B cell (primary cell): ENCODE data around the gene TMEM53. TPM values are rescaled to one million over a fixed set of nuclear protein-coding genes. Genes with fewer than 3 reads are reported as not detected.

Experiments
- ATAC-seq: fragments of 200-7000 bp; cut with Tn5 transposase; one replicate; pipeline ENCODE4 v1.10.0; 2021; ENCODE audit warnings: low read depth, mild to moderate bottlenecking, moderate number of reproducible peaks, moderate library complexity
- CTCF ChIA-PET: fragments of 350-600 bp; sonication (Branson Sonifier 250); formaldehyde crosslinking; loops from one replicate; lab custom pipeline; 2021; ENCODE audit warnings: antibody characterized with exemption, inconsistent platforms; lab: Charles Lee
- POLR2A ChIA-PET: fragments of 350-600 bp; sonication (Branson Sonifier 250); formaldehyde crosslinking; loops from one replicate; lab custom pipeline; 2021; ENCODE audit warnings: antibody characterized with exemption; lab: Charles Lee
- DNase-seq: peaks from one replicate; pipeline ENCODE4 v3.0.0; 2013
- H2AFZ ChIP-seq: 2 replicates; pipeline ENCODE4 v1.6.1; 2012; ENCODE audit warnings: mild to moderate bottlenecking, low read depth, low read length; ENCODE audit not compliant: insufficient read depth, poor library complexity, severe bottlenecking
- H3K27ac ChIP-seq, 2 donors: 1 replicate in 1 of 2; 2 replicates in 1 of 2; pipeline ENCODE4 v1.5.1; 2012 to 2013; ENCODE audit warnings: low read length in 2 of 2, mild to moderate bottlenecking in 2 of 2, moderate library complexity in 1 of 2
- H3K27me3 ChIP-seq, 4 experiments: fragments of 200-600 bp in 1 of 4; sonication (generic) in 1 of 4; replicated peaks in 1 of 4; 1 replicate in 2 of 4; 2 replicates in 2 of 4; pipeline versions ENCODE4 v1.6.1 to v1.7.0; 2013 to 2016; ENCODE audit warnings: low read length in 3 of 4, mild to moderate bottlenecking in 2 of 4, mixed read lengths in 1 of 4, moderate library complexity in 1 of 4; ENCODE audit not compliant: insufficient read depth in 4 of 4, control insufficient read depth in 3 of 4; ENCODE audit errors: control extremely low read depth in 1 of 4
- H3K36me3 ChIP-seq, 2 experiments: replicated peaks in 1 of 2; 1 replicate in 1 of 2; 2 replicates in 1 of 2; pipeline versions ENCODE4 v1.6.1 to v1.7.1; 2013; ENCODE audit warnings: low read length in 1 of 2; ENCODE audit not compliant: insufficient read depth in 2 of 2, control insufficient read depth in 1 of 2; ENCODE audit errors: control extremely low read depth in 1 of 2, extremely low read depth in 1 of 2
- H3K4me1 ChIP-seq, 2 donors: fragments of 200-600 bp in 1 of 2; sonication (generic) in 1 of 2; 1 replicate in 1 of 2; 2 replicates in 1 of 2; pipeline versions ENCODE4 v1.5.1 to v1.6.1; 2013 to 2017; ENCODE audit warnings: low read length in 2 of 2; ENCODE audit not compliant: control insufficient read depth in 2 of 2, insufficient read depth in 2 of 2
- H3K4me2 ChIP-seq: replicated peaks from 2 replicates; pipeline ENCODE3; 2012; ENCODE audit warnings: mild to moderate bottlenecking, low read depth, low read length; ENCODE audit not compliant: poor library complexity, severe bottlenecking
- H3K4me3 ChIP-seq, 5 experiments: fragments of 200-600 bp in 1 of 5; sonication (generic) in 1 of 5; 1 replicate in 3 of 5; 2 replicates in 2 of 5; pipeline versions ENCODE4 v1.5.1 to v1.7.0; 2011 to 2016; ENCODE audit warnings: low read length in 4 of 5, mild to moderate bottlenecking in 4 of 5, low read depth in 2 of 5, control low read depth in 1 of 5, moderate library complexity in 1 of 5; ENCODE audit not compliant: insufficient read depth in 1 of 5; ENCODE audit errors: control extremely low read depth in 1 of 5, extremely low read depth in 1 of 5
- H3K79me2 ChIP-seq: fragments of 200-600 bp; sonication (generic); one replicate; pipeline ENCODE4 v1.6.0; 2016; ENCODE audit warnings: low read length; ENCODE audit not compliant: control insufficient read depth, insufficient read depth
- H3K9ac ChIP-seq: fragments of 200-600 bp; sonication (generic); 2 replicates; pipeline ENCODE4 v1.6.1; 2017; ENCODE audit warnings: mild to moderate bottlenecking, low read length, moderate library complexity
- H3K9me3 ChIP-seq, 3 donors: one replicate each; pipeline versions ENCODE4 v1.6.1 to v1.7.1; 2013; ENCODE audit warnings: low read length in 2 of 3; ENCODE audit not compliant: control insufficient read depth in 2 of 3, insufficient read depth in 1 of 3; ENCODE audit errors: control extremely low read depth in 1 of 3
- H4K20me1 ChIP-seq: 2 replicates; pipeline ENCODE4 v1.6.0; 2012; ENCODE audit warnings: mild to moderate bottlenecking, low read length; ENCODE audit not compliant: insufficient read depth, control insufficient read depth, poor library complexity, severe bottlenecking
- H3K27ac Mint-ChIP-seq: one replicate; pipeline ENCODE4 v1.8.0; 2021; ENCODE audit warnings: mixed read lengths
- H3K27me3 Mint-ChIP-seq: one replicate; pipeline ENCODE4 v1.8.0; 2021; ENCODE audit warnings: mixed read lengths
- H3K4me1 Mint-ChIP-seq: one replicate; pipeline ENCODE4 v1.8.0; 2021; ENCODE audit warnings: mixed read lengths
- H3K4me3 Mint-ChIP-seq: one replicate; pipeline ENCODE4 v1.8.0; 2021; ENCODE audit warnings: mixed read lengths
- H3K9me3 Mint-ChIP-seq: one replicate; pipeline ENCODE4 v1.8.0; 2022; ENCODE audit warnings: mixed read lengths; ENCODE audit not compliant: insufficient read depth
- CTCF ChIP-seq: fragments of 200-600 bp; IDR thresholded peaks from one replicate; pipeline ENCODE4 v1.8.0; 2022; ENCODE audit warnings: antibody characterized with exemption, mild to moderate bottlenecking
- EZH2 ChIP-seq: IDR thresholded peaks from 2 replicates; pipeline ENCODE4 v1.6.1; 2012; ENCODE audit warnings: borderline replicate concordance, low read depth, mild to moderate bottlenecking, moderate library complexity, low read length; ENCODE audit not compliant: insufficient read depth, poor library complexity, severe bottlenecking
- WGBS: methylation state at CpG from one replicate; pipeline ENCODE4 v1.1.5; 2013; ENCODE audit warnings: missing lambda C conversion rate; ENCODE audit not compliant: insufficient coverage; 5-methylcytosine and 5-hydroxymethylcytosine counted together
- intact Hi-C: fragments of 100-400 bp; cut with micrococcal nuclease; formaldehyde crosslinking; loops from one replicate; pipeline ENCODE4 v1.10.0; 2022
- polyA plus RNA-seq: library from polyadenylated mRNA; depleted of rRNA; stranded (reverse); fragments of >200 nt; gene quantifications from 2 replicates; pipeline ENCODE4 v1.2.3, GENCODE V29; 2012
- total RNA-seq, 2 donors: library from RNA; stranded (reverse); fragments of 120-200 nt in 1 of 2; gene quantifications; 1 replicate in 1 of 2; 2 replicates in 1 of 2; pipeline versions ENCODE4 v1.2.3 to v1.2.4, GENCODE V29; 2013 to 2022

TMEM53 gene
- total and polyA plus RNA-seq, 2 donors (not counting 1 experiment from before 2014, with no cell fraction given): 6.5 to 6.8 TPM

- peak overlapping the region; percentile 66 to 75 for H3K27ac ChIP-seq
- no peaks in the 10 kb centered on the region for H4K20me1 ChIP-seq
- CTCF ChIA-PET: interaction anchor here (0.7 to 14.7 kb wide), 4 partner anchors 7 to 579 kb away, joined by 3 to 196 read pairs (median 6); partner anchors contain the start of genes RNU5D-1 and UROD
- H3K36me3 ChIP-seq: no peaks in the 10 kb centered on the region
- H3K9me3 ChIP-seq: peaks cover 0 to 6% (median 0%) of the 10 kb centered on the region in 3 donors
- no peaks in the 10 kb centered on the region for H3K27me3 Mint-ChIP-seq
- H3K4me1 ChIP-seq: peaks cover 37 to 42% of the 10 kb centered on the region in 2 donors
- no peaks in the 10 kb centered on the region for H3K9me3 Mint-ChIP-seq
- POLR2A ChIA-PET: interaction anchor here (2.2 to 4.3 kb wide), 3 partner anchors 7 to 85 kb away, joined by 21 to 50 read pairs (median 34); partner anchors contain the start of genes BTBD19, DYNLT4 and RNU5D-1
- H3K4me1 Mint-ChIP-seq: peaks cover 59% of the 10 kb centered on the region
- ATAC-seq (no peak), DNase-seq (no peak)
- no CpG with 5 or more reads among the region's 9 CpGs for WGBS
- H3K4me2 ChIP-seq: peak overlapping the region; percentile 80
- H3K27ac Mint-ChIP-seq: peak overlapping the region; percentile 96
- H3K4me3 Mint-ChIP-seq: peak overlapping the region; percentile 66
- no peaks in the 10 kb centered on the region for H3K79me2 ChIP-seq
- H3K27me3 ChIP-seq: no peaks in the 10 kb centered on the region
- TF ChIP-seq CTCF (no peak), EZH2 (no peak)
- H3K9ac ChIP-seq: peak overlapping the region; percentile 52
- no peak overlapping the region for H2AFZ ChIP-seq
- intact Hi-C loops: loop anchor here (2.0 to 5.0 kb wide), 2 partner anchors 16 to 51 kb away; partner anchors contain the start of genes ARMH1, KIF2C and TMEM53
- peak overlapping the region; percentile 2 to 63 (median 39) for H3K4me3 ChIP-seq
These were observed 48.8 kb upstream of the TMEM53 start for GRCh38 chr1:44723064-44723463.
